ENCODE data around the gene JUP. TPM values are rescaled to one million over a fixed set of nuclear protein-coding genes. Genes with fewer than 3 reads are reported as not detected.
"Not testable (repeated sequence)": the region's sequence is repeated elsewhere in the genome, so short reads cannot be mapped to it uniquely, and the experiment has no call there.

Gene JUP
- total RNA-seq, 1 experiment from 2014 or later, result 352 TPM

GRCh38 chr17:41835214-41835799 lies 48.8 kb upstream of the JUP start:
- DNase-seq (ENCODE audit: low read depth, low spot score), result no peak
- peak; percentile 60 for ATAC-seq
- Histone ChIP-seq H3K36me3 (ENCODE audit: control insufficient read depth, insufficient read depth, low read length) (no peaks in the 10 kb centered on the region), H3K27me3 (ENCODE audit: control insufficient read depth, insufficient read depth, low read length) (no peaks in the 10 kb centered on the region), H3K4me1 (ENCODE audit: control insufficient read depth, insufficient read depth, low read length) (peaks cover 7% of the 10 kb centered on the region), H3K9me3 (ENCODE audit: control insufficient read depth, insufficient read depth, low read depth, low read length) (no peaks in the 10 kb centered on the region), H3K4me3 (ENCODE audit: low read depth in 2 of 2, low read length in 2 of 2) (peak overlapping the region; percentile 75 to 88), H3K27ac (ENCODE audit: low read length) (peak overlapping the region; percentile 89)
- TF ChIP-seq TCF7L2 (IDR thresholded peaks at IDR 0.05; ENCODE audit: low read depth, low read length) (no peak), SIN3A (IDR thresholded peaks at IDR 0.05; ENCODE audit: borderline replicate concordance, insufficient read depth, low read depth, low read length) (no peak), POLR2AphosphoS5 (IDR thresholded peaks at IDR 0.05; ENCODE audit: low read depth, low read length) (no peak), CTCF (IDR thresholded peaks at IDR 0.05) (no peak), REST (IDR thresholded peaks at IDR 0.05; ENCODE audit: insufficient read depth in 1 of 2, low read depth in 2 of 2, low read length in 1 of 2) (no peak)
- in situ Hi-C loops (cut with HindIII; ENCODE audit: low pct_unique_long_range_greater_than_20kb, low sequenced_read_pairs), result no loop called here
- intact Hi-C loops (cut with micrococcal nuclease; ENCODE audit: unreplicated experiment), result no loop called here
- BruUV-seq (replicated peaks), result no TSS peak
- ChIA-PET POLR2A (no interaction called here), CTCF (no interaction called here)

- H3K36me3 ChIP-seq (ENCODE audit: control insufficient read depth, insufficient read depth, low read length); H3K4me1 ChIP-seq (ENCODE audit: control insufficient read depth, insufficient read depth, low read length); BruUV-seq (replicated peaks); ATAC-seq; H3K27ac ChIP-seq (ENCODE audit: low read length); H3K9me3 ChIP-seq (ENCODE audit: control insufficient read depth, insufficient read depth, low read depth, low read length); intact Hi-C loops (cut with micrococcal nuclease; ENCODE audit: unreplicated experiment); H3K27me3 ChIP-seq (ENCODE audit: control insufficient read depth, insufficient read depth, low read length); in situ Hi-C loops (cut with HindIII; ENCODE audit: low pct_unique_long_range_greater_than_20kb, low sequenced_read_pairs); DNase-seq (ENCODE audit: low read depth, low spot score); H3K4me3 ChIP-seq (ENCODE audit: low read depth in 2 of 2, low read length in 2 of 2): not testable (repeated sequence)
- ChIA-PET CTCF (interaction anchor here (0.6 kb wide), 1 partner anchor 20 kb away, joined by 11 read pairs; no protein-coding TSS in a partner anchor), POLR2A (interaction anchor here (0.5 to 0.6 kb wide), 2 partner anchors 14 to 1486 kb away, joined by 3 to 20 read pairs; no protein-coding TSS in a partner anchor)
Measured at GRCh38 chr17:41829961-41830360, 43.5 kb upstream of the JUP start.

- Histone ChIP-seq H3K36me3 (ENCODE audit: control insufficient read depth, insufficient read depth, low read length) (peaks cover 2% of the 10 kb centered on the region; the same call in 1 of the 2 replicates), H3K4me3 (ENCODE audit: low read depth in 2 of 2, low read length in 2 of 2) (no peak overlapping the region), H3K27me3 (ENCODE audit: control insufficient read depth, insufficient read depth, low read length) (no peaks in the 10 kb centered on the region), H3K27ac (ENCODE audit: low read length) (no peak overlapping the region), H3K9me3 (ENCODE audit: control insufficient read depth, insufficient read depth, low read depth, low read length) (no peaks in the 10 kb centered on the region), H3K4me1 (ENCODE audit: control insufficient read depth, insufficient read depth, low read length) (no peaks in the 10 kb centered on the region; the same call in 1 of the 2 replicates)
- TF ChIP-seq SIN3A (IDR thresholded peaks at IDR 0.05; ENCODE audit: borderline replicate concordance, insufficient read depth, low read depth, low read length) (no peak), CTCF (IDR thresholded peaks at IDR 0.05) (no peak), POLR2AphosphoS5 (IDR thresholded peaks at IDR 0.05; ENCODE audit: low read depth, low read length) (no peak), TCF7L2 (IDR thresholded peaks at IDR 0.05; ENCODE audit: low read depth, low read length) (no peak), REST (IDR thresholded peaks at IDR 0.05; ENCODE audit: insufficient read depth in 1 of 2, low read depth in 2 of 2, low read length in 1 of 2) (no peak)
- ChIA-PET POLR2A (interaction anchor here (0.5 kb wide), 1 partner anchor 110 kb away, joined by 3 read pairs; no protein-coding TSS in a partner anchor), CTCF (no interaction called here)
- no TSS peak for BruUV-seq (replicated peaks)
- in situ Hi-C loops (cut with HindIII; ENCODE audit: low pct_unique_long_range_greater_than_20kb, low sequenced_read_pairs) (no loop called here), intact Hi-C loops (cut with micrococcal nuclease; ENCODE audit: unreplicated experiment) (no loop called here)
- DNase-seq (ENCODE audit: low read depth, low spot score), result no peak
- no peak for ATAC-seq
Measured at GRCh38 chr17:41825175-41825845, 38.8 kb upstream of the JUP start.
